ENCODE data around the gene LUC7L.
"Not testable (repeated sequence)": the region's sequence is repeated elsewhere in the genome, so short reads cannot be mapped to it uniquely, and the experiment has no call there.

Gene LUC7L

GRCh38 chr16:264440-264951 lies 35.2 kb upstream of the LUC7L start:
- H3K27ac ChIP-seq: no peak overlapping the region
- no peak for DNase-seq (ENCODE audit: low read depth, low spot score)

- H3K27ac ChIP-seq: no peak overlapping the region
- DNase-seq (ENCODE audit: low read depth, low spot score): no peak
These were observed 34.7 kb upstream of the LUC7L start for GRCh38 chr16:263944-264343.

- no peak overlapping the region for H3K27ac ChIP-seq
These were observed 34.0 kb upstream of the LUC7L start for GRCh38 chr16:263182-263774.

GRCh38 chr16:262121-262745 lies 33.0 kb upstream of the LUC7L start:
- DNase-seq (ENCODE audit: low read depth, low spot score): no peak
- no peak overlapping the region for H3K27ac ChIP-seq

More at GRCh38 chr16:263182-263774, 34.0 kb upstream of the LUC7L start:
- no peak for DNase-seq (ENCODE audit: low read depth, low spot score)

GRCh38 chr16:261031-261691 lies 31.9 kb upstream of the LUC7L start:
- no peak overlapping the region for H3K27ac ChIP-seq
- no peak for DNase-seq (ENCODE audit: low read depth, low spot score)

- no peak for DNase-seq (ENCODE audit: low read depth, low spot score)
- H3K27ac ChIP-seq: no peak overlapping the region
These were observed 31.1 kb upstream of the LUC7L start for GRCh38 chr16:260326-260725.

GRCh38 chr16:259814-260253 lies 30.6 kb upstream of the LUC7L start:
- H3K27ac ChIP-seq: no peak overlapping the region
- DNase-seq (ENCODE audit: low read depth, low spot score): no peak

DNA sequence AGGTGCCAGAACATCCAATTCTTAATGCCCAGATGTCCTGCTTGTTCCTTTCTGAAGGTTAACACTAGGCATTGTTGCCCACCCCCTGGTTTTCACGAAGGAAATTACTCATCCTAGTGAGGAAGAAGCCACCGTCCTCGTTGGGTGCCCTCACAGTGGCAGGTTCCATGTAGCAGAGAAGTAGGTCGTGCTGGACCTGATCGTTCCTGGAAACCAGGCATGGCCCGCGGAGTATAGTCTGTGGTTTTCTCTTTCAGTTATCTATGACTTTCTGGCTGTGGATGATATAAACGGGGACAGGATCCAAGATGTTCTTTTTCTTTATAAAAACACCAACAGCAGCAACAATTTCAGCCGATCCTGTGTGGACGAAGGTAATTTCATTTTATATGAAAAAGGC lies 30.0 kb upstream of the LUC7L start:
- DNase-seq (ENCODE audit: low read depth, low spot score): no peak
- H3K27ac ChIP-seq: no peak overlapping the region

DNA sequence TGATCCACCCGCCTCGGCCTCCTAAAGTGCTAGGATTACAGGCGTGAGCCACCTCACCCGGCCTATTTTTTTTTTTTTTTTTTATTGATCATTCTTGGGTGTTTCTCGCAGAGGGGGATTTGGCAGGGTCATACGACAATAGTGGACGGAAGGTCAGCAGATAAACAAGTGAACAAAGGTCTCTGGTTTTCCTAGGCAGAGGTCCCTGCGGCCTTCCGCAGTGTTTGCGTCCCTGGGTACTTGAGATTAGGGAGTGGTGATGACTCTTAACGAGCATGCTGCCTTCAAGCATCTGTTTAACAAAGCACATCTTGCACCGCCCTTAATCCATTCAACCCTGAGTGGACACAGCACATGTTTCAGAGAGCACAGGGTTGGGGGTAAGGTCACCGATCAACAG lies 28.8 kb upstream of the LUC7L start:
- not testable (repeated sequence) for DNase-seq (ENCODE audit: low read depth, low spot score)

DNA sequence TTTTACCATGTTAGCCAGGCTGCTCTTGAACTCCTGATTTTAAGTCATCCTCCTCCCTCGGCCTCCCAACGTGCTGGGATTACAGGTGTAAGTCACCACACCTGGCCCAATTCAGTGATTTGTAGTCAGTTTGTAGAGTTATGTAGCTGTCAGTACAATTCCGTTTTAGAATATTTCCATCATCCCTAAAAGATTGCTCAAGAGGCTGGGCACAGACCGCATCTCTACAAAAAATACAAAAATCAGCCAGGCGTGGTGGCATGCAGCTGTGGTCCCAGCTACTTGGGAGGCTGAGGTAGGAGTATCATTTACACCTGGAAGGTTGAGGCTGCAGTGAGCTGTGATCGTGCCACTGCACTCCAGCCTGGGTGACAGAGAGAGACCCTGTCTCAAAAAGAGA lies 25.9 kb upstream of the LUC7L start:
- no peak for DNase-seq (ENCODE audit: low read depth, low spot score)
- no peak overlapping the region for H3K27ac ChIP-seq

More for the DNA sequence above, 28.8 kb upstream of the LUC7L start:
- not testable (repeated sequence) for H3K27ac ChIP-seq

DNA sequence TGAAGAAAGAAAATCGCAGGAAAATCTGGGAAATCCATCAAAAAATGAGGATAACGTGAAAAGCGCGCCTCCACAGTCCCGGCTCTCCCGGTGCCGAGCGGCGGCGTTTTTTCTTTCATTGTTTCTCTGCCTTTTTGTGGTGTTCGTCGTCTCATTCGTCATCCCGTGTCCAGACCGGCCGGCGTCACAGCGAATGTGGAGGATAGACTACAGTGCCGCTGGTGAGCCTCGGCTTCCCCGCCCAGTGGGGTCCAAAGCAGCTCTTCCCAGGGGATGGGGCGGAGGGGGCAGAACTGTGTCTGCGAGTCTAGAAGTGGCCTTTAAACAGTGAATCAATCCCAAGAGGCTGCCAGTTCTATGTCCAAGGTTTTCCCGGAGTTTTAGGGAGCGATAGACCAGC lies 25.2 kb upstream of the LUC7L start:
- no peak for DNase-seq (ENCODE audit: low read depth, low spot score)
- H3K27ac ChIP-seq: no peak overlapping the region

GRCh38 chr16:253833-254232 lies 24.6 kb upstream of the LUC7L start:
- H3K27ac ChIP-seq: no peak overlapping the region
- DNase-seq (ENCODE audit: low read depth, low spot score): no peak

- H3K27ac ChIP-seq: no peak overlapping the region
- no peak for DNase-seq (ENCODE audit: low read depth, low spot score)
These were observed 23.4 kb upstream of the LUC7L start for GRCh38 chr16:252366-253337.

DNA sequence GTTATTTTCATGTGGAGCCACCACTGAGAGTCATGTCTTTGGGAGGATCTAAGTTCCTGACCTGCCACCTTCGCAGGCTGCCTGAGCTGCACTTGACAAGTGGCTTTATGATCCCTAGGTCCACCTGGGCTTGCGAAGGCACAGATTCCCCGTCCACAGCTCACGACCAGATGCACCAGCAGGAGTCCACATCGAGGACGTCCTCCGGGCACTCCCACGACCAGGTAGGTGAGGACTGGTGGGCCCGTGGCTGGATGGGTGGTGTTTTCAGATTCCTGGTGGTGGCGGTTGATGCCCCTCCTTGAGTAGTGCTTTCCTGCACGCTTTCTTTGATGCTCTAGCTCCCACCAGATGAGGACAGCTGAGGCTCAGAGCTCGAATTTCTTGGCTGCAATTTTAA lies 20.2 kb upstream of the LUC7L start:
- no peak overlapping the region for H3K27ac ChIP-seq
- no peak for DNase-seq (ENCODE audit: low read depth, low spot score)

DNA sequence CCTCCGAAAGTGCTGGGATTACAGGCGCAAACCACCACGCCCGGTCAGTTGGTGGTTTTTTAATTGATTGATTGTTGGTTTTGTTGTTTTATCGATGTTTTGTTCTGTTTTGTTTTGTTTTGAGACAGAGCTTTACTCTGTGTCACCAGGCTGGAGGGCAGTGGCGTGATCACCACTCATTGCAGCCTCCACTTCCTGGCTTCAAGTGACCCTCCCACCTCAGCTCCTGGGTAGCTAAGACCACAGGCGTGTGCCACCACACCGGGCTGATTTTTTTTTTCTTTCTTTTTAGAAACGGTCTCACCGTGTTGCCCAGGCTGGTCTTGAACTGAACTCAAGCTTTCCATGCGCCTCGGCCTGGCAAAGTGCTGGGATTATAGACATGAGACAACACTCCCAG lies 17.8 kb upstream of the LUC7L start:
- H3K27ac ChIP-seq: no peak overlapping the region
- no peak for DNase-seq (ENCODE audit: low read depth, low spot score)

- DNase-seq (ENCODE audit: low read depth, low spot score): no peak
- H3K27ac ChIP-seq: no peak overlapping the region
These were observed 15.9 kb upstream of the LUC7L start for GRCh38 chr16:245105-245504.

GRCh38 chr16:243348-243747 lies 14.1 kb upstream of the LUC7L start:
- no peak for DNase-seq (ENCODE audit: low read depth, low spot score)
- H3K27ac ChIP-seq: no peak overlapping the region

GRCh38 chr16:242281-242680 lies 13.0 kb upstream of the LUC7L start:
- DNase-seq (ENCODE audit: low read depth, low spot score): no peak
- no peak overlapping the region for H3K27ac ChIP-seq

GRCh38 chr16:240559-240958 lies 11.3 kb upstream of the LUC7L start:
- DNase-seq (ENCODE audit: low read depth, low spot score): no peak
- no peak overlapping the region for H3K27ac ChIP-seq

DNA sequence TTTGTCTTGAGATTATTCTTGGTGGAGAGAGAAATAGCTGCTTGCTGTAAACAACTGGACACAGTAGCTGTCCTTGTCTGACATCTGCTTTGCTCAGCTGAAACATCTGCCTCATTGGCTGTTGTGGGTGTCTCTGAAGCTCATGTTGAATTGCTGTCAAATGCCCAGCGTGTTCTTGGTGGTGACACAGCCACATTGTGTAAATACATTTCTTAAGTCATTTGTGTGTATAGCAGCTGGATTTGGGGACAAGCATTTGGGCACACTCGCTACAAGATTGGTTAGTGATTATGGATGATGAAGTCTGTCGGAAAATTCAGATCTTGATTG lies 10.7 kb upstream of the LUC7L start:
- DNase-seq (ENCODE audit: low read depth, low spot score): no peak
- no peak overlapping the region for H3K27ac ChIP-seq

Measured in epithelial cell of prostate (primary cell).